ENCODE data around the gene FBXO3.

FBXO3 gene

GRCh38 chr11:33706966-33707365 is 67.4 kb downstream of the FBXO3 start:
- ChIA-PET POLR2A (no interaction called here), CTCF (interaction anchor here (0.9 to 2.6 kb wide), 5 partner anchors 9 to 36 kb away, joined by 3 to 14 read pairs (median 3); partner anchors contain the start of gene CD59)
- DNase-seq (ENCODE audit: extremely low spot score): no peak
- no peak for TF ChIP-seq CTCF (IDR thresholded peaks at IDR 0.05; ENCODE audit: control extremely low read depth, extremely low read depth, low read depth, missing control alignments)

- TF ChIP-seq CTCF (IDR thresholded peaks at IDR 0.05; ENCODE audit: control extremely low read depth, extremely low read depth, low read depth, missing control alignments): no peak
- ChIA-PET CTCF (interaction anchor here (0.9 to 2.8 kb wide), 6 partner anchors 10 to 36 kb away, joined by 3 to 17 read pairs (median 6); partner anchors contain the start of gene CD59), POLR2A (no interaction called here)
- DNase-seq (ENCODE audit: extremely low spot score): no peak
Measured at GRCh38 chr11:33706546-33706945, 67.8 kb downstream of the FBXO3 start.

GRCh38 chr11:33704240-33705002 is 69.9 kb downstream of the FBXO3 start:
- DNase-seq (ENCODE audit: extremely low spot score): no peak
- no peak for TF ChIP-seq CTCF (IDR thresholded peaks at IDR 0.05; ENCODE audit: control extremely low read depth, extremely low read depth, low read depth, missing control alignments)
- ChIA-PET CTCF (interaction anchor here (1.6 to 5.4 kb wide), 3 partner anchors 10 to 38 kb away, joined by 6 to 36 read pairs (median 17); no protein-coding TSS in a partner anchor), POLR2A (no interaction called here)

- POLR2A ChIA-PET: no interaction called here
- CTCF ChIA-PET: interaction anchor here (2.8 to 5.4 kb wide), 2 partner anchors 13 to 38 kb away, joined by 17 to 36 read pairs; no protein-coding TSS in a partner anchor
- DNase-seq (ENCODE audit: extremely low spot score): no peak
- no peak for TF ChIP-seq CTCF (IDR thresholded peaks at IDR 0.05; ENCODE audit: control extremely low read depth, extremely low read depth, low read depth, missing control alignments)
Measured at GRCh38 chr11:33703788-33704187, 70.5 kb downstream of the FBXO3 start.

GRCh38 chr11:33703234-33703633 is 71.1 kb downstream of the FBXO3 start:
- TF ChIP-seq CTCF (IDR thresholded peaks at IDR 0.05; ENCODE audit: control extremely low read depth, extremely low read depth, low read depth, missing control alignments): no peak
- ChIA-PET POLR2A (no interaction called here), CTCF (interaction anchor here (5.4 kb wide), 1 partner anchor 14 kb away, joined by 36 read pairs; no protein-coding TSS in a partner anchor)
- no peak for DNase-seq (ENCODE audit: extremely low spot score)

- TF ChIP-seq CTCF (IDR thresholded peaks at IDR 0.05; ENCODE audit: control extremely low read depth, extremely low read depth, low read depth, missing control alignments): no peak
- CTCF ChIA-PET: interaction anchor here (0.6 to 5.4 kb wide), 7 partner anchors 9 to 347 kb away, joined by 3 to 36 read pairs (median 9); no protein-coding TSS in a partner anchor
- DNase-seq (ENCODE audit: extremely low spot score): no peak
- POLR2A ChIA-PET: no interaction called here
Measured at GRCh38 chr11:33701302-33702230, 72.8 kb downstream of the FBXO3 start.

Measured in GM10248 (cell line).